ENCODE results near the gene MBTPS1. TPM values are rescaled to one million over a fixed set of nuclear protein-coding genes. Genes with fewer than 3 reads are reported as not detected.

MBTPS1 gene
- total RNA-seq, 1 experiment from 2014 or later, result 46.9 TPM

DNA sequence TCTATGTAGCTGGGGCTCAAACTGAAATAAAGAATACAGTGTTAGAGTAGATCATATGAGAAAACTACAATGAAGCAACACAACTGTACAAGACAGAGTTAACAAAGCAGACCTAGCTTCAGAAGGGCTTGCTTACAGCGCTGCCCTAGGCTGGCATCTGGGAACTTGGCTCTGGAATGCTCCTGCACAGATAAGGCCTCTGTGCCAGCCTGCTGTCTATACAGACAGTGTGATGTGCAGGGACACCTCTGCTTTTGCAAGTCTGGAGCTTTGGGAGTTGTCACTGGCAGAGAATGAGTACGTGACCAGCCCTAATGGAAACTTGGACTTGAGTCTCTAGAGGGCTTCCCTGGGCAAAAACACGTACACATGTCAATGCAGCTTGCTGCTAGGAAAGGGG is 42.0 kb downstream of the MBTPS1 start (continued):
- TF ChIP-seq, protein P1, sequence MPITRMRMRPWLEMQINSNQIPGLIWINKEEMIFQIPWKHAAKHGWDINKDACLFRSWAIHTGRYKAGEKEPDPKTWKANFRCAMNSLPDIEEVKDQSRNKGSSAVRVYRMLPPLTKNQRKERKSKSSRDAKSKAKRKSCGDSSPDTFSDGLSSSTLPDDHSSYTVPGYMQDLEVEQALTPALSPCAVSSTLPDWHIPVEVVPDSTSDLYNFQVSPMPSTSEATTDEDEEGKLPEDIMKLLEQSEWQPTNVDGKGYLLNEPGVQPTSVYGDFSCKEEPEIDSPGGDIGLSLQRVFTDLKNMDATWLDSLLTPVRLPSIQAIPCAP (CRISPR knock-in tag; IDR thresholded peaks at IDR 0.05), result no peak
- TF ChIP-seq NR2C2 (CRISPR knock-in tag; IDR thresholded peaks at IDR 0.05) (no peak), STAT6 (CRISPR knock-in tag; conservative IDR thresholded peaks at IDR 0.05; ENCODE audit: low read depth) (no peak), USF2 (CRISPR knock-in tag; IDR thresholded peaks at IDR 0.05) (no peak), ZNF219 (CRISPR knock-in tag; IDR thresholded peaks at IDR 0.05; ENCODE audit: borderline replicate concordance) (no peak), ETV6 (CRISPR knock-in tag; IDR thresholded peaks at IDR 0.05) (no peak), ZNF423 (CRISPR knock-in tag; IDR thresholded peaks at IDR 0.05) (no peak), ZNF121 (CRISPR knock-in tag; IDR thresholded peaks at IDR 0.05) (no peak)
- TF ChIP-seq, protein P2, sequence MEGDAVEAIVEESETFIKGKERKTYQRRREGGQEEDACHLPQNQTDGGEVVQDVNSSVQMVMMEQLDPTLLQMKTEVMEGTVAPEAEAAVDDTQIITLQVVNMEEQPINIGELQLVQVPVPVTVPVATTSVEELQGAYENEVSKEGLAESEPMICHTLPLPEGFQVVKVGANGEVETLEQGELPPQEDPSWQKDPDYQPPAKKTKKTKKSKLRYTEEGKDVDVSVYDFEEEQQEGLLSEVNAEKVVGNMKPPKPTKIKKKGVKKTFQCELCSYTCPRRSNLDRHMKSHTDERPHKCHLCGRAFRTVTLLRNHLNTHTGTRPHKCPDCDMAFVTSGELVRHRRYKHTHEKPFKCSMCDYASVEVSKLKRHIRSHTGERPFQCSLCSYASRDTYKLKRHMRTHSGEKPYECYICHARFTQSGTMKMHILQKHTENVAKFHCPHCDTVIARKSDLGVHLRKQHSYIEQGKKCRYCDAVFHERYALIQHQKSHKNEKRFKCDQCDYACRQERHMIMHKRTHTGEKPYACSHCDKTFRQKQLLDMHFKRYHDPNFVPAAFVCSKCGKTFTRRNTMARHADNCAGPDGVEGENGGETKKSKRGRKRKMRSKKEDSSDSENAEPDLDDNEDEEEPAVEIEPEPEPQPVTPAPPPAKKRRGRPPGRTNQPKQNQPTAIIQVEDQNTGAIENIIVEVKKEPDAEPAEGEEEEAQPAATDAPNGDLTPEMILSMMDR (IDR thresholded peaks at IDR 0.05), result no peak

DNA sequence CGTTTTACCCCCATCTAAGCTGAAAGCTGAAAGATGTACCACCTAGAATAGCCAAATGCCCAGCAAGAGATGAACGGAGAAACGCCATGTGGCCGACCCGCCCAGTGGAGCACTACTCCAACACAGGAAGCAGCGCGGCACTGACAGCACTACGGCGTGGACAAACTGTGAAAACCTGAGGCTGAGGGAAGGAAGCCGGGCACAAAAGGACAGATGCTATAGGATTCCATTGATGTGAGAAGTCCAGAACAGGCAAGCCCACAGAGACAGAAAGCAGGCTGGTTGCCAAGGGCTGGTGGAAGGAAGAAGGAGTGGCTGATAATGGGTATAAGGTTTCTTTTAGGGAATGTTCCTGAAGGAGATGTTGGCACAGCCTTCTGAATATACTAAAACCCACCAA is 44.7 kb downstream of the MBTPS1 start:
- no peaks in the 10 kb centered on the region for H3K9me3 Mint-ChIP-seq
- DNase-seq (ENCODE audit: low spot score) (no peak), ATAC-seq (no peak)
- TF ChIP-seq, protein P3, sequence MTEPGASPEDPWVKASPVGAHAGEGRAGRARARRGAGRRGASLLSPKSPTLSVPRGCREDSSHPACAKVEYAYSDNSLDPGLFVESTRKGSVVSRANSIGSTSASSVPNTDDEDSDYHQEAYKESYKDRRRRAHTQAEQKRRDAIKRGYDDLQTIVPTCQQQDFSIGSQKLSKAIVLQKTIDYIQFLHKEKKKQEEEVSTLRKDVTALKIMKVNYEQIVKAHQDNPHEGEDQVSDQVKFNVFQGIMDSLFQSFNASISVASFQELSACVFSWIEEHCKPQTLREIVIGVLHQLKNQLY (CRISPR knock-in tag; IDR thresholded peaks at IDR 0.05), result no peak
- TF ChIP-seq ATF6 (CRISPR knock-in tag; IDR thresholded peaks at IDR 0.05) (no peak), NR1H2 (CRISPR knock-in tag; IDR thresholded peaks at IDR 0.05) (no peak), OVOL2 (CRISPR knock-in tag; IDR thresholded peaks at IDR 0.05; ENCODE audit: borderline replicate concordance) (no peak), STAT6 (CRISPR knock-in tag; conservative IDR thresholded peaks at IDR 0.05; ENCODE audit: low read depth) (no peak), TP53 (CRISPR knock-in tag; IDR thresholded peaks at IDR 0.05) (no peak), GABPB1 (CRISPR knock-in tag; IDR thresholded peaks at IDR 0.05) (no peak), FOXK1 (CRISPR knock-in tag; IDR thresholded peaks at IDR 0.05) (no peak), GRHL2 (CRISPR knock-in tag; IDR thresholded peaks at IDR 0.05; ENCODE audit: insufficient replicate concordance, severe bottlenecking) (no peak)
- TF ChIP-seq, protein P4, sequence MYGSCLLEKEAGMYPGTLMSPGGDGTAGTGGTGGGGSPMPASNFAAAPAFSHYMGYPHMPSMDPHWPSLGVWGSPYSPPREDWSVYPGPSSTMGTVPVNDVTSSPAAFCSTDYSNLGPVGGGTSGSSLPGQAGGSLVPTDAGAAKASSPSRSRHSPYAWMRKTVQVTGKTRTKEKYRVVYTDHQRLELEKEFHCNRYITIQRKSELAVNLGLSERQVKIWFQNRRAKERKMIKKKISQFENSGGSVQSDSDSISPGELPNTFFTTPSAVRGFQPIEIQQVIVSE (CRISPR knock-in tag; IDR thresholded peaks at IDR 0.05; ENCODE audit: borderline replicate concordance), result no peak
- H3K4me1 Mint-ChIP-seq, result no peaks in the 10 kb centered on the region
- no peaks in the 10 kb centered on the region for H3K27me3 Mint-ChIP-seq (ENCODE audit: low read depth)
- H3K27ac Mint-ChIP-seq, result no peak overlapping the region
- peaks cover 45% of the 10 kb centered on the region for H3K36me3 Mint-ChIP-seq
- ChIA-PET POLR2A (no interaction called here), CTCF (interaction anchor here (1.4 kb wide), 1 partner anchor 9 kb away, joined by 5 read pairs; no protein-coding TSS in a partner anchor)
- H3K4me3 Mint-ChIP-seq, result no peak overlapping the region
